GM12878 (cell line): Measurements from ENCODE around the gene NPDC1. TPM values are rescaled to one million over a fixed set of nuclear protein-coding genes. Genes with fewer than 3 reads are reported as not detected.

Experiments used
- ATAC-seq: fragments of 200-7000 bp; cut with Tn5 transposase; 3 replicates; pipeline ENCODE4 v1.9.1; 2020; ENCODE audit warnings: mild to moderate bottlenecking, moderate library complexity
- BruUV-seq: library from RNA; stranded (reverse); fragments of 400-500 nt; replicated peaks from 2 replicates; lab custom pipeline; 2021; lab: Mats Ljungman, UMichigan
- CTCF ChIA-PET: fragments of 300-600 bp; sonication (Branson Sonifier 250); formaldehyde crosslinking; extraction: SDS; loops from one replicate; lab custom pipeline; 2021; ENCODE audit warnings: inconsistent platforms; lab: Yijun Ruan, JAX
- POLR2A ChIA-PET: fragments of 350-600 bp; formaldehyde crosslinking; extraction: SDS; loops from one replicate; lab custom pipeline; 2021; ENCODE audit warnings: inconsistent platforms; lab: Charles Lee
- RAD21 ChIA-PET: fragments of 300-600 bp; sonication (Branson Sonifier 250); formaldehyde crosslinking; loops from one replicate; lab custom pipeline; 2023; ENCODE audit warnings: antibody characterized with exemption; ENCODE audit not compliant: unreplicated experiment; lab: Charles Lee
- SMC1A ChIA-PET: fragments of 300-600 bp; sonication (Branson Sonifier 250); formaldehyde crosslinking; loops from one replicate; lab custom pipeline; 2023; ENCODE audit not compliant: unreplicated experiment, uncharacterized antibody; lab: Charles Lee
- DNase-seq: peaks from one replicate; pipeline ENCODE4 v3.0.0-alpha.2; 2011; ENCODE audit warnings: low read depth, low spot score
- FAIRE-seq: peaks from 3 replicates; lab custom pipeline; 2011; peaks lifted over from hg19 to GRCh38; lab: Jason Lieb, UNC
- H2AFZ ChIP-seq: 2 replicates; pipeline ENCODE4 v1.6.0; 2011; ENCODE audit warnings: low read depth, low read length, control low read depth; ENCODE audit not compliant: control insufficient read depth
- H3K27ac ChIP-seq: 2 replicates; pipeline ENCODE4 v1.5.1; 2011; ENCODE audit warnings: control low read depth; ENCODE audit not compliant: control insufficient read depth, insufficient read depth
- H3K27me3 ChIP-seq, 2 experiments: replicated peaks in 1 of 2; 2 replicates each; pipeline versions ENCODE4 v1.6.0 to v1.6.1; 2011; ENCODE audit warnings: low read length in 1 of 2; ENCODE audit not compliant: control insufficient read depth in 2 of 2, insufficient read depth in 2 of 2
- H3K36me3 ChIP-seq, 2 experiments: 2 replicates each; pipeline ENCODE4 v1.5.1; 2011; ENCODE audit warnings: low read length in 1 of 2; ENCODE audit not compliant: control insufficient read depth in 2 of 2, insufficient read depth in 2 of 2
- H3K4me1 ChIP-seq: 2 replicates; pipeline ENCODE4 v1.6.1; 2011; ENCODE audit warnings: mild to moderate bottlenecking, low read length, moderate library complexity, mixed read lengths; ENCODE audit not compliant: control insufficient read depth, insufficient read depth
- H3K4me2 ChIP-seq: 2 replicates; pipeline ENCODE4 v1.6.0; 2011; ENCODE audit warnings: control low read depth; ENCODE audit not compliant: control insufficient read depth, insufficient read depth
- H3K4me3 ChIP-seq: fragments of 200-600 bp; sonication (generic); 2 replicates; pipeline ENCODE4 v1.5.1; 2016
- H3K79me2 ChIP-seq: 2 replicates; pipeline ENCODE4 v1.6.0; 2011; ENCODE audit warnings: low read length; ENCODE audit not compliant: control insufficient read depth, insufficient read depth
- H3K9ac ChIP-seq: 2 replicates; pipeline ENCODE4 v1.8.0; 2011; ENCODE audit warnings: low read length, control low read depth, mixed read lengths; ENCODE audit not compliant: control insufficient read depth, insufficient read depth
- H3K9me3 ChIP-seq: replicated peaks from 3 replicates; pipeline ENCODE4 v1.5.1; 2011; ENCODE audit warnings: mild to moderate bottlenecking, low read length; ENCODE audit not compliant: control insufficient read depth, insufficient read depth
- H4K20me1 ChIP-seq: 2 replicates; pipeline ENCODE4 v1.6.0; 2011; ENCODE audit not compliant: control insufficient read depth, insufficient read depth
- ASH2L ChIP-seq: fragments of 300-600, 200-600 bp; sonication (generic); IDR thresholded peaks from 2 replicates; pipeline ENCODE4 v1.6.1; 2017; ENCODE audit warnings: low read depth, mild to moderate bottlenecking, borderline replicate concordance
- CBX3 ChIP-seq: fragments of 200-600 bp; sonication (generic); IDR thresholded peaks from 2 replicates; pipeline ENCODE4 v1.6.1; 2016; ENCODE audit warnings: low read depth, borderline replicate concordance
- CEBPZ ChIP-seq: fragments of 150-350 bp; IDR thresholded peaks from 2 replicates; pipeline ENCODE4 v1.6.1; 2016; ENCODE audit warnings: low read depth, low read length
- CHD2 ChIP-seq: IDR thresholded peaks from 2 replicates; pipeline ENCODE4 v1.6.1; 2011; ENCODE audit warnings: low read depth, low read length, improper control_type of control experiment, borderline replicate concordance
- CREM ChIP-seq: IDR thresholded peaks from 2 replicates; pipeline ENCODE4 v1.6.1; 2014; ENCODE audit warnings: antibody characterized with exemption, low read depth
- POU2F2 ChIP-seq: IDR thresholded peaks from 3 replicates; pipeline ENCODE4 v1.6.1; 2011; ENCODE audit warnings: low read depth, mild to moderate bottlenecking, low read length, borderline replicate concordance
- RAD51 ChIP-seq: fragments of 450-650 bp; IDR thresholded peaks from 2 replicates; pipeline ENCODE4 v1.6.1; 2016; ENCODE audit warnings: moderate library complexity, mild to moderate bottlenecking, inconsistent platforms
- RFX5 ChIP-seq: IDR thresholded peaks from 2 replicates; pipeline ENCODE4 v1.6.1; 2011; ENCODE audit warnings: low read depth, low read length, improper control_type of control experiment
- USF1 ChIP-seq: IDR thresholded peaks from 2 replicates; pipeline ENCODE4 v1.6.1; 2011; ENCODE audit warnings: borderline replicate concordance, low read depth, mild to moderate bottlenecking, moderate library complexity, mixed read lengths, low read length; ENCODE audit not compliant: insufficient read depth; ENCODE audit errors: extremely low read length
- ZNF384 ChIP-seq: IDR thresholded peaks from 2 replicates; pipeline ENCODE4 v1.6.1; 2012; ENCODE audit warnings: low read depth, mild to moderate bottlenecking, low read length, improper control_type of control experiment, borderline replicate concordance
- WGBS: methylation state at CpG from one replicate; pipeline ENCODE4 v1.1.6; 2016; ENCODE audit warnings: low lambda C conversion rate; ENCODE audit not compliant: insufficient replicate concordance, insufficient coverage; ENCODE audit errors: missing lambda C conversion rate; 5-methylcytosine and 5-hydroxymethylcytosine counted together
- in situ Hi-C: fragments of 300-500 bp; cut with MboI; formaldehyde crosslinking; loops from 9 replicates; pipeline ENCODE4 v1.14.3; 2018; ENCODE audit warnings: mixed read lengths
- intact Hi-C: fragments of 100-400 bp; cut with micrococcal nuclease; formaldehyde crosslinking; loops from one replicate; pipeline ENCODE4 v1.14.2; 2022; ENCODE audit not compliant: unreplicated experiment
- polyA plus RNA-seq, 11 experiments: library from polyadenylated mRNA; depleted of rRNA in 4 of 11; unstranded in 6 of 11; stranded (reverse) in 5 of 11; fragments of >200 nt; fragmentation: Nextera tagmentation in 4 of 11; fragmentation: Illumina TruSeq in 1 of 11; extraction: Ambion mirVana in 4 of 11; extraction: Trizol in 1 of 11; gene quantifications; 1 replicate in 1 of 11; 2 replicates in 10 of 11; pipeline versions ENCODE4 v1.2.1 to v1.2.3, GENCODE V29; 2011 to 2016; ENCODE audit warnings: inconsistent platforms in 2 of 11, missing spikeins in 2 of 11, low read depth in 1 of 11
- total RNA-seq, 4 experiments: library from RNA; depleted of rRNA in 3 of 4; stranded (reverse); fragments of >200 nt in 3 of 4; fragmentation: Illumina TruSeq in 1 of 4; extraction: Trizol in 1 of 4; gene quantifications; 2 replicates each; pipeline versions ENCODE4 v1.2.1 to v1.2.3, GENCODE V29; 2013 to 2021

Gene NPDC1
- total and polyA plus RNA-seq, 10 of the 15 experiments (the other 5 are each of a cell fraction or from before 2014, with no cell fraction given): 0.04 to 1.7 (median 0.77) TPM; not detected in 2

- Histone ChIP-seq H3K79me2 (no peaks in the 10 kb centered on the region), H3K27ac (no peak overlapping the region), H3K4me3 (no peak overlapping the region), H3K27me3 (no peaks in the 10 kb centered on the region), H3K36me3 (no peaks in the 10 kb centered on the region), H3K4me1 (no peaks in the 10 kb centered on the region), H3K9me3 (no peaks in the 10 kb centered on the region; the same call in 2 of the 3 replicates), H3K9ac (no peak overlapping the region), H3K4me2 (no peak overlapping the region), H4K20me1 (no peaks in the 10 kb centered on the region), H2AFZ (no peak overlapping the region)
- SMC1A ChIA-PET: no interaction called here
- no peak for TF ChIP-seq CHD2
- CTCF ChIA-PET: no interaction called here
- FAIRE-seq (no peak), ATAC-seq (no peak), DNase-seq (no peak)
- RAD21 ChIA-PET: no interaction called here
- no TSS peak for BruUV-seq
- WGBS: 88% methylated on average over 31 of the region's 39 CpGs
- in situ Hi-C loops: no loop called here
- POLR2A ChIA-PET: no interaction called here
- intact Hi-C loops: no loop called here
Observed at GRCh38 chr9:137011907-137012675, 33.9 kb downstream of the NPDC1 start.

- ChIA-PET POLR2A (no interaction called here), RAD21 (no interaction called here), SMC1A (no interaction called here), CTCF (no interaction called here)
- intact Hi-C loops: no loop called here
- no TSS peak for BruUV-seq
- DNase-seq: no peak
- H3K4me3 ChIP-seq: no peak overlapping the region
- no peak for FAIRE-seq
- no peaks in the 10 kb centered on the region for H3K4me1 ChIP-seq
- no peak overlapping the region for H3K9ac ChIP-seq
- H2AFZ ChIP-seq: no peak overlapping the region
- no peak for ATAC-seq
- H3K36me3 ChIP-seq: no peaks in the 10 kb centered on the region
- in situ Hi-C loops: no loop called here
- TF ChIP-seq RAD51: no peak
- TF ChIP-seq ASH2L: no peak
- no peak for TF ChIP-seq CREM
- no peak for TF ChIP-seq ZNF384
- TF ChIP-seq POU2F2: no peak
- no peak for TF ChIP-seq CBX3
- TF ChIP-seq CEBPZ: no peak
- TF ChIP-seq USF1: no peak
- TF ChIP-seq RFX5: no peak
- H3K79me2 ChIP-seq: no peaks in the 10 kb centered on the region
- no peak overlapping the region for H3K4me2 ChIP-seq
- no peaks in the 10 kb centered on the region; the same call in 2 of the 3 replicates for H3K9me3 ChIP-seq
- H3K27me3 ChIP-seq: no peaks in the 10 kb centered on the region
- 75% methylated on average over 15 of the region's 24 CpGs for WGBS
- no peaks in the 10 kb centered on the region for H4K20me1 ChIP-seq
- H3K27ac ChIP-seq: no peak overlapping the region
Observed at GRCh38 chr9:137011156-137011555, 34.8 kb downstream of the NPDC1 start.
